Keratinocyte (primary cell): ENCODE results near the gene LMCD1. TPM values are rescaled to one million over a fixed set of nuclear protein-coding genes. Genes with fewer than 3 reads are reported as not detected.

Experiments used
- DNase-seq: peaks from one replicate; pipeline ENCODE4 v3.0.0-alpha.2; 2011; ENCODE audit warnings: low read depth, missing footprints, low spot score
- FAIRE-seq: peaks from 2 replicates; lab custom pipeline; 2011; peaks lifted over from hg19 to GRCh38; lab: Jason Lieb, UNC
- H2AFZ ChIP-seq: 2 replicates; pipeline ENCODE4 v1.6.0; 2012; ENCODE audit warnings: low read length, control low read depth, inconsistent platforms; ENCODE audit not compliant: control insufficient read depth
- H3K27ac ChIP-seq: 2 replicates; pipeline ENCODE4 v1.5.1; 2011; ENCODE audit warnings: low read length; ENCODE audit not compliant: control insufficient read depth, insufficient read depth
- H3K27me3 ChIP-seq: 3 replicates; pipeline ENCODE4 v1.6.0; 2011; ENCODE audit warnings: low read length; ENCODE audit not compliant: control insufficient read depth, insufficient read depth; ENCODE audit errors: extremely low read depth
- H3K36me3 ChIP-seq, 2 experiments: 2 replicates in 1 of 2; 3 replicates in 1 of 2; pipeline ENCODE4 v1.5.1; 2011; ENCODE audit warnings: low read length in 2 of 2, mild to moderate bottlenecking in 1 of 2; ENCODE audit not compliant: control insufficient read depth in 2 of 2, insufficient read depth in 2 of 2; ENCODE audit errors: extremely low read depth in 1 of 2
- H3K4me1 ChIP-seq: 3 replicates; pipeline ENCODE4 v1.5.1; 2011; ENCODE audit warnings: low read length; ENCODE audit not compliant: control insufficient read depth, insufficient read depth; ENCODE audit errors: extremely low read depth
- H3K4me2 ChIP-seq: 3 replicates; pipeline ENCODE4 v1.6.0; 2011; ENCODE audit warnings: low read depth, low read length; ENCODE audit not compliant: control insufficient read depth, insufficient read depth; ENCODE audit errors: extremely low read depth
- H3K4me3 ChIP-seq, 3 experiments: fragments of 200-600 bp in 1 of 3; sonication (generic) in 1 of 3; 2 replicates in 2 of 3; 3 replicates in 1 of 3; pipeline ENCODE4 v1.5.1; 2011 to 2016; ENCODE audit warnings: low read length in 3 of 3, mild to moderate bottlenecking in 3 of 3, control low read depth in 2 of 3, inconsistent platforms in 1 of 3, low read depth in 1 of 3, mixed read lengths in 1 of 3, mixed run types in 1 of 3, moderate library complexity in 1 of 3; ENCODE audit not compliant: control insufficient read depth in 2 of 3, insufficient read depth in 2 of 3; ENCODE audit errors: extremely low read depth in 1 of 3
- H3K79me2 ChIP-seq: 2 replicates; pipeline ENCODE4 v1.6.0; 2012; ENCODE audit warnings: low read length; ENCODE audit not compliant: control insufficient read depth, insufficient read depth
- H3K9ac ChIP-seq: 3 replicates; pipeline ENCODE4 v1.6.0; 2011; ENCODE audit warnings: low read length; ENCODE audit not compliant: control insufficient read depth, insufficient read depth; ENCODE audit errors: extremely low read depth
- H3K9me1 ChIP-seq: 3 replicates; pipeline ENCODE4 v1.6.0; 2011; ENCODE audit warnings: low read length; ENCODE audit not compliant: control insufficient read depth, insufficient read depth; ENCODE audit errors: extremely low read depth
- H3K9me3 ChIP-seq: 2 replicates; pipeline ENCODE4 v1.5.1; 2012; ENCODE audit warnings: low read depth, low read length; ENCODE audit not compliant: control insufficient read depth
- H4K20me1 ChIP-seq: 3 replicates; pipeline ENCODE4 v1.6.0; 2011; ENCODE audit warnings: low read length; ENCODE audit not compliant: control insufficient read depth, insufficient read depth; ENCODE audit errors: extremely low read depth
- CTCF ChIP-seq, 3 experiments: IDR thresholded peaks in 1 of 3; conservative IDR thresholded peaks in 1 of 3; optimal IDR thresholded peaks in 1 of 3; 2 replicates in 2 of 3; 3 replicates in 1 of 3; pipeline versions ENCODE3 to v1.5.1; 2011; ENCODE audit warnings: low read length in 3 of 3, mild to moderate bottlenecking in 3 of 3, moderate library complexity in 2 of 3, control low read depth in 1 of 3, inconsistent platforms in 1 of 3; ENCODE audit not compliant: insufficient read depth in 2 of 3; ENCODE audit errors: extremely low read depth in 1 of 3
- EZH2 ChIP-seq: IDR thresholded peaks from one replicate; pipeline ENCODE4 v1.6.1; 2012; ENCODE audit warnings: inconsistent platforms, mild to moderate bottlenecking, low read length, moderate library complexity
- dilution Hi-C: fragments of 300-500 bp; cut with MboI; formaldehyde crosslinking; loops from one replicate; pipeline ENCODE4 v1.7.0; 2020; ENCODE audit warnings: low sequenced_read_pairs; ENCODE audit not compliant: extremely low pct_ligation_motif_present
- polyA plus RNA-seq, 5 experiments: library from polyadenylated mRNA; depleted of rRNA in 3 of 5; stranded (reverse) in 3 of 5; stranded (forward) in 1 of 5; unstranded in 1 of 5; fragments of >200 nt; gene quantifications; 1 replicate in 1 of 5; 2 replicates in 3 of 5; 3 replicates in 1 of 5; pipeline versions ENCODE4 v1.2.1 to v1.2.3, GENCODE V29; 2011 to 2012; ENCODE audit warnings: missing spikeins in 2 of 5, low read depth in 1 of 5, low replicate concordance in 1 of 5

Gene LMCD1
- polyA plus RNA-seq, 1 donor (not counting 4 experiments of a cell fraction or from before 2014, with no cell fraction given) = 3.7 TPM

GRCh38 chr3:8474991-8475390, 26.6 kb upstream of the LMCD1 start:
- no peaks in the 10 kb centered on the region for H3K36me3 ChIP-seq
- no peak overlapping the region for H2AFZ ChIP-seq
- DNase-seq (no peak), FAIRE-seq (no peak)
- TF ChIP-seq CTCF (optimal IDR thresholded peaks at IDR 0.05 in 1 of 3, IDR thresholded peaks at IDR 0.05 in 1 of 3, conservative IDR thresholded peaks at IDR 0.05 in 1 of 3; ENCODE audit: extremely low read depth in 1 of 3, insufficient read depth in 2 of 3, low read length in 3 of 3) = no peak
- no peak for TF ChIP-seq EZH2
- H3K27ac ChIP-seq = no peak overlapping the region
- H3K79me2 ChIP-seq = no peaks in the 10 kb centered on the region
- H3K27me3 ChIP-seq = no peaks in the 10 kb centered on the region
- H3K9me3 ChIP-seq = no peaks in the 10 kb centered on the region
- no peaks in the 10 kb centered on the region for H3K4me1 ChIP-seq
- no peaks in the 10 kb centered on the region for H3K9me1 ChIP-seq
- no peak overlapping the region for H3K4me2 ChIP-seq
- no peak overlapping the region for H3K4me3 ChIP-seq
- H3K9ac ChIP-seq = no peak overlapping the region
- H4K20me1 ChIP-seq = no peaks in the 10 kb centered on the region
- dilution Hi-C loops = no loop called here

GRCh38 chr3:8480699-8481098, 20.9 kb upstream of the LMCD1 start:
- Histone ChIP-seq H3K4me3 (no peak overlapping the region), H3K27me3 (no peaks in the 10 kb centered on the region), H3K4me2 (no peak overlapping the region), H3K9me3 (no peaks in the 10 kb centered on the region), H3K36me3 (no peaks in the 10 kb centered on the region), H2AFZ (no peak overlapping the region), H3K4me1 (no peaks in the 10 kb centered on the region), H4K20me1 (no peaks in the 10 kb centered on the region), H3K9me1 (no peaks in the 10 kb centered on the region), H3K79me2 (no peaks in the 10 kb centered on the region), H3K27ac (no peak overlapping the region), H3K9ac (no peak overlapping the region)
- FAIRE-seq (no peak), DNase-seq (no peak)
- TF ChIP-seq CTCF (optimal IDR thresholded peaks at IDR 0.05 in 1 of 3, IDR thresholded peaks at IDR 0.05 in 1 of 3, conservative IDR thresholded peaks at IDR 0.05 in 1 of 3; ENCODE audit: extremely low read depth in 1 of 3, insufficient read depth in 2 of 3, low read length in 3 of 3) (no peak), EZH2 (no peak)
- dilution Hi-C loops = no loop called here
